Heart left ventricle (tissue), 13 donors: ENCODE data around the gene CHMP1A.

Experiments used
- CTCF ChIP-seq, 12 donors: fragments of 200-600 bp; sonication (generic) in 4 of 12; IDR thresholded peaks; one replicate each; pipeline versions ENCODE4 v1.5.0 to v1.8.0; 2018 to 2022; ENCODE audit warnings: antibody characterized with exemption in 12 of 12, mild to moderate bottlenecking in 5 of 12
- POLR2A ChIP-seq, 2 donors: fragments of 450-650 bp; IDR thresholded peaks; one replicate each; pipeline ENCODE4 v1.6.1; 2017; ENCODE audit warnings: antibody characterized with exemption in 2 of 2, mild to moderate bottlenecking in 2 of 2, moderate library complexity in 2 of 2
- donor health status: ischemic (EF 13 %, LVEDD 7.1; RV severe dilation, severe dysfunction).
- donor health status: DM: no; HTN: yes; CAD: no.
- donor health status: DM: no; HTN: no; CAD: no.
- donor health status: ischemic (EF 25% LVEDD 6.9; RV normal size, moderate dysfunction).
- donor health status: ischemic (EF 25% LVEDD 5.7; RV mildly dilated, moderate dysfunction).
- donor health status: ischemic (EF 35%, LVEDD 5.7; RV mildly dilated, moderate dysfunction).
- donor health status: nonischemic (EF 11% LVEDD 7.7; RV severe dilation, severe dysfunction).
- donor health status: DM: yes; HTN: yes; CAD: no.
- donor health status: PGD.
- donor health status: ischemic (EF 29% LVEDD 5.4; RV normal size, mild dysfunction).
- donor health status: nonischemic (EF 23%, LVEDD 6.1; RV moderate dilation, normal function).

DNA sequence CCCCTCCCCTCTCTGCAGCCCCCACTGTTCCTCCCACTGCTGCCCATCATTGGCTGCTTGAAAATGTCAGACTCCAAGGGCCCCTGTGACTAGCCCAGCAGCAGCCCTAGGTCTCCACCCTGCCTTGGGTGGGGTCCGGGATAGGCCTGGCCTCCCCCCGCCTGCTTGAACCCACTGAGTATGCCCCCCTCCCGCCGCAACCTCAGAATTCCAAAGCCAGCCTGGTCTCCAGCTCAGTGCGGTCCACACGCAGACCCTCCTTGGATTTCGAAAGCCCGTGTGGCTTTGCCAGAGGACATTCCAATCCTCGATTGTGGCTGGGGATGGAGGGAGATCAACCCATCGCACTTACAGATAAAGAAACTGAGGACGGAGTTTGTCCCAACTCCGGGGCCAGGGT, 37.7 kb downstream of the CHMP1A start:
- TF ChIP-seq CTCF (IDR thresholded peaks at IDR 0.05) = no peak
- no peak for TF ChIP-seq POLR2A (IDR thresholded peaks at IDR 0.05)
